Cardiac muscle cell (in vitro differentiated cells and primary cell): Measurements from ENCODE around the gene CDKL5. TPM values are rescaled to one million over a fixed set of nuclear protein-coding genes. Genes with fewer than 3 reads are reported as not detected.

Experiments used
- DNase-seq, 2 donors: peaks; one replicate each; pipeline versions ENCODE4 v3.0.0 to v3.0.0-alpha.2; 2010 to 2017; ENCODE audit warnings: low read depth in 1 of 2, low spot score in 1 of 2
- H3K27ac ChIP-seq: fragments of 200-600 bp; sonication (generic); 2 replicates; pipeline ENCODE4 v1.5.1; 2016
- H3K27me3 ChIP-seq: fragments of 200-600 bp; sonication (generic); 2 replicates; pipeline ENCODE4 v1.6.0; 2016; ENCODE audit warnings: control low read depth
- H3K36me3 ChIP-seq: fragments of 200-600 bp; sonication (generic); 2 replicates; pipeline ENCODE4 v1.5.1; 2016; ENCODE audit warnings: control low read depth
- H3K4me1 ChIP-seq: fragments of 200-600 bp; sonication (generic); 2 replicates; pipeline ENCODE4 v1.8.1; 2017; ENCODE audit warnings: low read depth, mild to moderate bottlenecking, mixed run types
- H3K4me3 ChIP-seq: fragments of 200-600 bp; sonication (generic); 2 replicates; pipeline ENCODE4 v1.5.1; 2016; ENCODE audit warnings: mild to moderate bottlenecking
- H3K9me3 ChIP-seq: fragments of 200-600 bp; sonication (generic); 2 replicates; pipeline ENCODE4 v1.5.1; 2017; ENCODE audit warnings: low read depth, mild to moderate bottlenecking, control low read depth
- polyA plus RNA-seq: library from polyadenylated mRNA; unstranded; fragments of >200 nt; fragmentation: Nextera tagmentation; extraction: Ambion mirVana; gene quantifications from 2 replicates; pipeline ENCODE4 v1.2.1, GENCODE V29; 2016
- total RNA-seq: library from RNA; depleted of rRNA; stranded (reverse); fragments of >200 nt; gene quantifications from 2 replicates; pipeline ENCODE4 v1.2.3, GENCODE V29; 2016
- TF ChIP-seq, protein P1 (sequence below): IDR thresholded peaks from 2 replicates; pipeline ENCODE4 v1.5.1; 2012; ENCODE audit warnings: low read depth, mild to moderate bottlenecking, low read length

Gene CDKL5
- total and polyA plus RNA-seq, 2 experiments from 2014 or later: 2.7 to 12.9 TPM

DNA sequence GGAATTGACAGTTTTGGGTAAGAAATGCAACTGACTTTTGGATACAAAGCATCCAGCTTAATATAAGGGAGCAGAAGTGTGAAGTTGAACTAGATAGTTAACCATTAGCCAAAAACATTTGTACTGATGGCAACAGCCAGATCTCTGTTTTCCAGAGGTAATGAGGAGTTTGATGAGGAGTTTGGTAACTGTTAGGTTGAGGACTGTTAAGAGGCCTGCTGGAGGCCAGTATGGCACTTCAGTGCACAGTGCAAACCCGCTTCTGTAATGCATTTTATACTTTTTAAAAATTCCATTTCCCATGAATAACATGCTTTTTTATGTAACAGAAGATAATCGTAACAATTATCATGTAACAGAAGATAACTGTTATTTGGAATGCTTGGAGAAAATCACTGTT is 30.0 kb downstream of the CDKL5 start:
- H3K36me3 ChIP-seq: no peaks in the 10 kb centered on the region

DNA sequence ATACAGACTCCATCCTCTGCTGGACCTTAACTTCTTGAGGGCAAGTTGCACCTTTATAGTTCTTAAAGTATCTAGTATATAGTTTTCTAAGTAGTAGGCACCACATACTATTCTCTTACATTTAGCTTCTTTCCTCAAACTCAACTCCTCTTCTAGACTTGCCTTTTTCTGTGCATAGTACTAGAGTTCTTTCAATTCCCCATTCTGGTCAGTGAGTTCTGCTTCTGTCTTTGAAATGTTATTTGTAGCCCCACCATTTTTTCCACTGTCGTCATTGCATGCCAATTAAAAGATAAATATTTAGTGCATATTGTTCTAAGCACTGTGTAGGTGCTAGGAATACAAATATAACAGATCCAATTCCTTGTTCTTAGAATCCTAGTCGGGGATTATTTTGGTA is 31.6 kb downstream of the CDKL5 start:
- Histone ChIP-seq H3K36me3 (no peaks in the 10 kb centered on the region), H3K9me3 (no peaks in the 10 kb centered on the region), H3K4me3 (no peak overlapping the region), H3K4me1 (no peaks in the 10 kb centered on the region), H3K27ac (no peak overlapping the region), H3K27me3 (no peaks in the 10 kb centered on the region)
- TF ChIP-seq, protein P1, sequence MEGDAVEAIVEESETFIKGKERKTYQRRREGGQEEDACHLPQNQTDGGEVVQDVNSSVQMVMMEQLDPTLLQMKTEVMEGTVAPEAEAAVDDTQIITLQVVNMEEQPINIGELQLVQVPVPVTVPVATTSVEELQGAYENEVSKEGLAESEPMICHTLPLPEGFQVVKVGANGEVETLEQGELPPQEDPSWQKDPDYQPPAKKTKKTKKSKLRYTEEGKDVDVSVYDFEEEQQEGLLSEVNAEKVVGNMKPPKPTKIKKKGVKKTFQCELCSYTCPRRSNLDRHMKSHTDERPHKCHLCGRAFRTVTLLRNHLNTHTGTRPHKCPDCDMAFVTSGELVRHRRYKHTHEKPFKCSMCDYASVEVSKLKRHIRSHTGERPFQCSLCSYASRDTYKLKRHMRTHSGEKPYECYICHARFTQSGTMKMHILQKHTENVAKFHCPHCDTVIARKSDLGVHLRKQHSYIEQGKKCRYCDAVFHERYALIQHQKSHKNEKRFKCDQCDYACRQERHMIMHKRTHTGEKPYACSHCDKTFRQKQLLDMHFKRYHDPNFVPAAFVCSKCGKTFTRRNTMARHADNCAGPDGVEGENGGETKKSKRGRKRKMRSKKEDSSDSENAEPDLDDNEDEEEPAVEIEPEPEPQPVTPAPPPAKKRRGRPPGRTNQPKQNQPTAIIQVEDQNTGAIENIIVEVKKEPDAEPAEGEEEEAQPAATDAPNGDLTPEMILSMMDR: no peak
- no peak for DNase-seq

More for the DNA sequence above, 30.0 kb downstream of the CDKL5 start:
- Histone ChIP-seq H3K27ac (no peak overlapping the region), H3K4me1 (no peaks in the 10 kb centered on the region), H3K27me3 (no peaks in the 10 kb centered on the region), H3K4me3 (no peak overlapping the region), H3K9me3 (no peaks in the 10 kb centered on the region)
- TF ChIP-seq, protein P1: no peak
- DNase-seq: no peak

DNA sequence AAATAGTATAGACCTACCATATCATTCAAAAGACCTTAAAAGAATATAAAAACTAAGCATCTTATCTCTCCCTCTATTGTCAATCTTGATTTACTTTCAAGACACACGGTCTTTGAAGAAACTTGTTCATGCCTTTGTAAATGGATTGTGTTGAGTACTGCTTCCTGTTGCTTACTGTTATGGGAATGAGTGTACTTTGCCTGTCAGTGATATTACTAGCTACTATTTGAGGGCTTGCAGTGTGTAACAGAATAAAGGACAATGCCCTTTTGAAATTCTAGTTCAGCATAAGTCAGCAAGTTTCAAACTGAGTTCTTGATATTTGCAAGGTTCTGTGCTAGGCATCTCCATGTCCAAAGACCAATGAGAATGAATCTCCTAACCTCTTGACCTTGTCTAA is 36.0 kb downstream of the CDKL5 start:
- H3K9me3 ChIP-seq: no peaks in the 10 kb centered on the region
- H3K4me3 ChIP-seq: no peak overlapping the region
- no peaks in the 10 kb centered on the region for H3K4me1 ChIP-seq
- TF ChIP-seq, protein P1: no peak
- no peaks in the 10 kb centered on the region for H3K27me3 ChIP-seq
- DNase-seq: peak in 1 of 2 donors; percentile 2
- H3K27ac ChIP-seq: peak overlapping the region; percentile 43
- no peaks in the 10 kb centered on the region for H3K36me3 ChIP-seq

DNA sequence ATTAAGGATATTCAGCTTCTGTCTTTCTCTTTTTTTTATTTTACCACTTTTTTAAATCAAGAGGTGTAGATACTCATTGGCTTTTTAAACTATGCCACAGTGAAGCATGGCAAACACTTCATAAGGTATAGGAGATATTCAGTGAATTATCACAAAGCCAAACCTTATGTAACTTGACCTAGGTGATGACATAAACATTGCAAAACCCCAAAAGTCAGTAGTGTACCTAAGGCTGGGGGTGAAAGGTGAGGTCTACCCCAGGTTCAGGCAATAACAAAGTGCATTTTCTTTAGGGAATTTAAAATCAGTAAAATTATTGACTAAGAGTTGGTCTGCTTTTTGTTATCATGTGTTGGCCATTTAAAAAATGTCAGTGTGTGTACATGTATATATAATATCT is 39.1 kb downstream of the CDKL5 start:
- H3K27me3 ChIP-seq: no peaks in the 10 kb centered on the region
- H3K27ac ChIP-seq: no peak overlapping the region
- H3K4me3 ChIP-seq: no peak overlapping the region
- H3K9me3 ChIP-seq: no peaks in the 10 kb centered on the region
- DNase-seq: no peak
- H3K4me1 ChIP-seq: no peaks in the 10 kb centered on the region
- no peaks in the 10 kb centered on the region for H3K36me3 ChIP-seq
- TF ChIP-seq, protein P1: no peak

DNA sequence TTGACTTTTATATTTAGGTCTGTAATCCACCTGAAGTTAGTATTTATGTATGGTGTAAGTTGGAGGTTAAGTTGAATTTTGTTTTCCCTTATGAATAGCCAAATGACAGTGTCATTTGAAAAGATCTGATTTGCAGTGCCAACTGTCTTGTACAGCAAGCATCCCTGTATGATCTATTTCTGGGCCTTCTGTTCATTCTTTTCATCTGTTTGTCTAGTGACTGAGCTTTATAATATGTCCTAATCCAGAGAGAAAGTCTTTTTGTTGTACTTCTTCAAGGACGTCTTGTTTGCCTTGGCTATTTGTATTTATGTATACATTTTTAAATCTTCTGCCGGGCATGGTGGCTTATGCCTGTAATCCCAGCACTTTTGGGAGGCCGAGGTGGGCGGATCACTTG is 39.6 kb downstream of the CDKL5 start:
- no peaks in the 10 kb centered on the region for H3K9me3 ChIP-seq
- TF ChIP-seq, protein P1: no peak
- no peaks in the 10 kb centered on the region for H3K4me1 ChIP-seq
- no peaks in the 10 kb centered on the region for H3K27me3 ChIP-seq
- H3K4me3 ChIP-seq: no peak overlapping the region
- no peaks in the 10 kb centered on the region for H3K36me3 ChIP-seq
- no peak for DNase-seq
- no peak overlapping the region for H3K27ac ChIP-seq

DNA sequence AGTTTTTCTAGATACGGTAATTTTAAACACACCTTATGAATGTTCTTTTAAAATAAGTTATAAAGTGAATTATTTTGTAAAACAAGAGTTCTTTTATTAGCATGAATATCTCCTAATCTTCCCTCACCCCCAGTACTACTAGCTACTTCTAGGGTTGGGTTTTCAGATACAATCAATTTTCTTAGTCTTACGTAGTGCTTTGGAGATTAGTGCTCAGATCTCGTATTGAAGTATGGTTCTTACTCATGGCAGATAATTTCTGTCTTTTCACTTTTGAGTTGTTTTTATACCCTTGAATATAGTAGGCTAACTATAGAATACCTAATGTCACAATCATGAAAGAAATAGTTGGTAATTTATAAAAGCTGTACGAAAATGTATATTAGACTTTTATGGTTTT is 43.2 kb downstream of the CDKL5 start:
- H3K4me1 ChIP-seq: no peaks in the 10 kb centered on the region
- TF ChIP-seq, protein P1: no peak

More for the DNA sequence above, 43.2 kb downstream of the CDKL5 start:
- no peaks in the 10 kb centered on the region for H3K36me3 ChIP-seq
- no peaks in the 10 kb centered on the region for H3K27me3 ChIP-seq
- H3K9me3 ChIP-seq: no peaks in the 10 kb centered on the region
- no peak overlapping the region for H3K27ac ChIP-seq
- DNase-seq: no peak
- no peak overlapping the region for H3K4me3 ChIP-seq
